Fibroblast of lung (primary cell): Measurements from ENCODE around the gene TMUB1. TPM values are rescaled to one million over a fixed set of nuclear protein-coding genes. Genes with fewer than 3 reads are reported as not detected.

Source experiments
- DNase-seq, 2 donors: peaks; one replicate each; pipeline versions ENCODE4 v3.0.0 to v3.0.0-alpha.2; 2010; ENCODE audit warnings: low read depth in 2 of 2
- H2AFZ ChIP-seq: 2 replicates; pipeline ENCODE4 v1.5.1; 2012; ENCODE audit warnings: low read length, control low read depth, inconsistent platforms
- H3K27ac ChIP-seq: 2 replicates; pipeline ENCODE4 v1.5.1; 2011; ENCODE audit warnings: low read length, control low read depth; ENCODE audit not compliant: insufficient read depth
- H3K27me3 ChIP-seq: 2 replicates; pipeline ENCODE4 v1.5.1; 2011; ENCODE audit warnings: mild to moderate bottlenecking, low read length; ENCODE audit not compliant: control insufficient read depth, insufficient read depth
- H3K36me3 ChIP-seq: 2 replicates; pipeline ENCODE4 v1.5.1; 2011; ENCODE audit warnings: low read length; ENCODE audit not compliant: control insufficient read depth, insufficient read depth
- H3K4me1 ChIP-seq: 2 replicates; pipeline ENCODE4 v1.5.1; 2011; ENCODE audit warnings: low read length; ENCODE audit not compliant: control insufficient read depth, insufficient read depth; ENCODE audit errors: extremely low read depth
- H3K4me2 ChIP-seq: 2 replicates; pipeline ENCODE4 v1.5.1; 2011; ENCODE audit warnings: low read length, control low read depth; ENCODE audit not compliant: insufficient read depth; ENCODE audit errors: extremely low read depth
- H3K4me3 ChIP-seq, 4 experiments: fragments of 200-600 bp in 1 of 4; sonication (generic) in 1 of 4; replicated peaks in 1 of 4; 2 replicates each; pipeline ENCODE4 v1.5.1; 2011 to 2016; ENCODE audit warnings: low read length in 4 of 4, low read depth in 3 of 4, mild to moderate bottlenecking in 3 of 4, control low read depth in 2 of 4, inconsistent platforms in 1 of 4, mixed read lengths in 1 of 4; ENCODE audit not compliant: insufficient read depth in 1 of 4; ENCODE audit errors: control extremely low read depth in 1 of 4
- H3K79me2 ChIP-seq: 2 replicates; pipeline ENCODE4 v1.5.1; 2012; ENCODE audit warnings: mild to moderate bottlenecking, low read length, inconsistent platforms; ENCODE audit not compliant: control insufficient read depth, insufficient read depth
- H3K9ac ChIP-seq: 2 replicates; pipeline ENCODE4 v1.5.1; 2011; ENCODE audit warnings: mild to moderate bottlenecking, low read length, control low read depth; ENCODE audit not compliant: insufficient read depth
- H3K9me3 ChIP-seq: 2 replicates; pipeline ENCODE4 v1.5.1; 2012; ENCODE audit warnings: low read depth, low read length; ENCODE audit not compliant: control insufficient read depth, insufficient read depth
- H4K20me1 ChIP-seq: 2 replicates; pipeline ENCODE4 v1.5.1; 2011; ENCODE audit warnings: low read length; ENCODE audit not compliant: control insufficient read depth, insufficient read depth; ENCODE audit errors: extremely low read depth
- CTCF ChIP-seq, 2 donors: IDR thresholded peaks in 1 of 2; conservative IDR thresholded peaks in 1 of 2; 1 replicate in 1 of 2; 2 replicates in 1 of 2; pipeline ENCODE4 v1.5.1; 2011 to 2012; ENCODE audit warnings: low read length in 2 of 2, control low read depth in 1 of 2, inconsistent platforms in 1 of 2, low read depth in 1 of 2, mild to moderate bottlenecking in 1 of 2
- EZH2 ChIP-seq: IDR thresholded peaks from 2 replicates; pipeline ENCODE4 v1.5.1; 2012; ENCODE audit warnings: low read length, control low read depth, mild to moderate bottlenecking; ENCODE audit errors: missing control alignments
- polyA plus RNA-seq, 2 donors: library from polyadenylated mRNA; depleted of rRNA in 1 of 2; stranded (reverse) in 1 of 2; unstranded in 1 of 2; fragments of >200 nt; gene quantifications; 2 replicates each; pipeline ENCODE4 v1.2.1, GENCODE V29; 2011 to 2012; ENCODE audit warnings: missing spikeins in 1 of 2
- total RNA-seq: library from RNA; depleted of rRNA; stranded (reverse); fragments of >200 nt; gene quantifications from 2 replicates; pipeline ENCODE4 v1.2.1, GENCODE V29; 2014

Gene TMUB1
- total and polyA plus RNA-seq, 2 donors (not counting 1 experiment from before 2014, with no cell fraction given): 11.9 to 20.3 TPM

- no peaks in the 10 kb centered on the region for H3K9me3 ChIP-seq
- H3K4me3 ChIP-seq: no peak overlapping the region
- DNase-seq: no peak
Measured at GRCh38 chr7:151035026-151035717, 48.1 kb downstream of the TMUB1 start.

DNA sequence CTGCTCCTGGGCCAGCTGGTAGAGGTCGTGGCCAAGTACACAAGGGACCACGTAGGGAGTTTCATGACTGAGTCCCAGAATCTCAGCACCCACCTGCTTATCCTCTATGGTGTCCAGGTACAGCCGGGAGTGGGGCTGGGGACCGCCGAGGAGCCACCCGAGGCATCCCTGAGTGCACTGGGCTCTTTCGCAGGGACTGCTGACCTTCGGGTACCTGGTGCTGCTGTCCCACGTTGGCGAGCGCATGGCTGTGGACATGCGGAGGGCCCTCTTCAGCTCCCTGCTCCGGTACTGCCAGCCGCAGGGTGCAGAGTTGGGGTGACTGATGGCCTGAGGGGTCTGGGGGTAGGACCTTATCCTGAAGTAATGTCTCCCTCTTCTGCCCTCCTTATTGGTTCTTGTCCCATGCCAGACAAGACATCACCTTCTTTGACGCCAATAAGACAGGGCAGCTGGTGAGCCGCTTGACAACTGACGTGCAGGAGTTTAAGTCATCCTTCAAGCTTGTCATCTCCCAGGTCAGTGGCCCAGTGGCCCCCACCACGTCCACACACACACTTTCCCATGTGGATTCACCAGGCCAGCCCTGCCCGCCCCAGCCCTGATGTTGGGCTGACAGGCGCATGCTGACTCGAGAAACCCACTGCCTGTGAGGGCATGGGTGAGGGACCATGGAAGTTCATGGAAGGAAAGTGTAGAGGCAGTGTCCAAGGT, 48.8 kb downstream of the TMUB1 start:
- no peak overlapping the region for H3K27ac ChIP-seq
- no peak overlapping the region for H2AFZ ChIP-seq
- no peak overlapping the region for H3K9ac ChIP-seq
- no peak for DNase-seq
- H3K4me3 ChIP-seq: no peak overlapping the region
- H3K9me3 ChIP-seq: no peaks in the 10 kb centered on the region
- no peaks in the 10 kb centered on the region for H3K79me2 ChIP-seq
- no peaks in the 10 kb centered on the region for H4K20me1 ChIP-seq
- TF ChIP-seq CTCF (conservative IDR thresholded peaks at IDR 0.05 in 1 of 2, IDR thresholded peaks at IDR 0.05 in 1 of 2; ENCODE audit: low read depth in 1 of 2, low read length in 2 of 2) (no peak), EZH2 (no peak)
- H3K4me2 ChIP-seq: no peak overlapping the region
- peaks cover 16% of the 10 kb centered on the region for H3K4me1 ChIP-seq
- H3K36me3 ChIP-seq: peaks cover 17% of the 10 kb centered on the region
- H3K27me3 ChIP-seq: no peaks in the 10 kb centered on the region

More at GRCh38 chr7:151035026-151035717, 48.1 kb downstream of the TMUB1 start:
- Histone ChIP-seq H2AFZ (no peak overlapping the region), H3K9ac (no peak overlapping the region), H4K20me1 (no peaks in the 10 kb centered on the region), H3K27me3 (no peaks in the 10 kb centered on the region), H3K4me2 (no peak overlapping the region), H3K36me3 (peaks cover 17% of the 10 kb centered on the region), H3K79me2 (no peaks in the 10 kb centered on the region), H3K27ac (no peak overlapping the region), H3K4me1 (peaks cover 20% of the 10 kb centered on the region)
- TF ChIP-seq EZH2 (no peak), CTCF (conservative IDR thresholded peaks at IDR 0.05 in 1 of 2, IDR thresholded peaks at IDR 0.05 in 1 of 2; ENCODE audit: low read depth in 1 of 2, low read length in 2 of 2) (no peak)

- no peak overlapping the region for H2AFZ ChIP-seq
- H3K4me1 ChIP-seq: peaks cover 13% of the 10 kb centered on the region
- peaks cover 2% of the 10 kb centered on the region for H3K79me2 ChIP-seq
- H3K4me2 ChIP-seq: no peak overlapping the region
- no peaks in the 10 kb centered on the region for H3K27me3 ChIP-seq
- H4K20me1 ChIP-seq: no peaks in the 10 kb centered on the region
- no peak overlapping the region for H3K9ac ChIP-seq
- H3K9me3 ChIP-seq: no peaks in the 10 kb centered on the region
- no peak for DNase-seq
- no peak for TF ChIP-seq EZH2
- no peak for TF ChIP-seq CTCF (conservative IDR thresholded peaks at IDR 0.05 in 1 of 2, IDR thresholded peaks at IDR 0.05 in 1 of 2; ENCODE audit: low read depth in 1 of 2, low read length in 2 of 2)
- H3K27ac ChIP-seq: no peak overlapping the region
- H3K36me3 ChIP-seq: peaks cover 17% of the 10 kb centered on the region
- no peak overlapping the region for H3K4me3 ChIP-seq
Measured at GRCh38 chr7:151033864-151034249, 49.4 kb downstream of the TMUB1 start.
